HepG2 (cell line): ENCODE data around the gene ARL5A. TPM values are rescaled to one million over a fixed set of nuclear protein-coding genes. Genes with fewer than 3 reads are reported as not detected.

ENCODE experiments used
- ATAC-seq: fragments of 200-7000 bp; cut with Tn5 transposase; 3 replicates; pipeline ENCODE4 v1.9.1; 2020; ENCODE audit warnings: mild to moderate bottlenecking, moderate library complexity
- BruUV-seq: library from RNA; stranded (reverse); fragments of 400-500 nt; replicated peaks from 2 replicates; lab custom pipeline; 2021; lab: Mats Ljungman, UMichigan
- CTCF ChIA-PET: fragments of 300-600 bp; formaldehyde crosslinking; extraction: SDS; loops from one replicate; lab custom pipeline; 2021; ENCODE audit warnings: low total read pairs, inconsistent platforms, low intra/inter-chr PET ratio; lab: Yijun Ruan, JAX
- POLR2A ChIA-PET: fragments of 350-600 bp; sonication (Branson Sonifier 250); formaldehyde crosslinking; loops from one replicate; lab custom pipeline; 2020; ENCODE audit warnings: antibody characterized with exemption, inconsistent platforms; lab: Yijun Ruan, JAX
- DNase-seq: peaks from one replicate; pipeline ENCODE4 v3.0.0-alpha.2; 2015; ENCODE audit warnings: low spot score
- FAIRE-seq: peaks from 3 replicates; lab custom pipeline; 2011; peaks lifted over from hg19 to GRCh38; lab: Jason Lieb, UNC
- H2AFZ ChIP-seq: one replicate; pipeline ENCODE4 v1.6.1; 2011; ENCODE audit warnings: low read length, inconsistent platforms
- H3K27ac ChIP-seq: fragments of 300-600 bp; 3 replicates; pipeline ENCODE4 v1.8.0; 2011; ENCODE audit warnings: mixed run types, mild to moderate bottlenecking, mixed read lengths, low read length, inconsistent platforms; ENCODE audit not compliant: insufficient read depth; ENCODE audit errors: extremely low read length
- H3K27me3 ChIP-seq, 2 experiments: fragments of 200-600 bp in 1 of 2; 2 replicates in 1 of 2; 3 replicates in 1 of 2; pipeline versions ENCODE4 v1.6.0 to v1.8.0; 2011; ENCODE audit warnings: low read length in 2 of 2, mild to moderate bottlenecking in 2 of 2, moderate library complexity in 2 of 2, inconsistent platforms in 1 of 2; ENCODE audit not compliant: insufficient read depth in 2 of 2, control insufficient read depth in 1 of 2
- H3K36me3 ChIP-seq, 2 experiments: fragments of 200-600 bp in 1 of 2; replicated peaks in 1 of 2; 2 replicates in 1 of 2; 3 replicates in 1 of 2; pipeline versions ENCODE4 v1.5.1 to v1.8.0; 2011; ENCODE audit warnings: low read length in 2 of 2, inconsistent platforms in 1 of 2; ENCODE audit not compliant: insufficient read depth in 2 of 2, control insufficient read depth in 1 of 2
- H3K4me1 ChIP-seq: 2 replicates; pipeline ENCODE4 v1.5.1; 2012; ENCODE audit warnings: low read length, inconsistent platforms; ENCODE audit not compliant: insufficient read depth
- H3K4me2 ChIP-seq: 2 replicates; pipeline ENCODE4 v1.6.0; 2011; ENCODE audit warnings: low read depth, low read length, inconsistent platforms
- H3K4me3 ChIP-seq, 3 experiments: fragments of 200-600 bp in 1 of 3; sonication (generic), shearing (Covaris generic) in 1 of 3; replicated peaks in 1 of 3; 2 replicates each; pipeline ENCODE4 v1.5.1; 2011 to 2016; ENCODE audit warnings: low read length in 3 of 3, inconsistent platforms in 2 of 3, low read depth in 2 of 3, mild to moderate bottlenecking in 2 of 3, control low read depth in 1 of 3, mixed read lengths in 1 of 3; ENCODE audit not compliant: insufficient read depth in 1 of 3
- H3K79me2 ChIP-seq: one replicate; pipeline ENCODE4 v1.6.1; 2011; ENCODE audit warnings: low read length, inconsistent platforms; ENCODE audit not compliant: insufficient read depth
- H3K9ac ChIP-seq: 2 replicates; pipeline ENCODE4 v1.6.0; 2011; ENCODE audit warnings: mild to moderate bottlenecking, low read depth, low read length, inconsistent platforms; ENCODE audit not compliant: insufficient read depth
- H3K9me3 ChIP-seq: 2 replicates; pipeline ENCODE4 v1.5.1; 2012; ENCODE audit warnings: mild to moderate bottlenecking, low read length
- H4K20me1 ChIP-seq: 2 replicates; pipeline ENCODE4 v1.6.0; 2011; ENCODE audit warnings: inconsistent platforms, mild to moderate bottlenecking, low read length, moderate library complexity; ENCODE audit not compliant: insufficient read depth
- CBX1 ChIP-seq: IDR thresholded peaks from one replicate; pipeline ENCODE4 v1.6.1; 2016; ENCODE audit warnings: antibody characterized with exemption, low read depth
- CCAR2 ChIP-seq: fragments of 200-400 bp; formaldehyde crosslinking; optimal IDR thresholded peaks from 2 replicates; pipeline ENCODE3; 2018; ENCODE audit warnings: low read depth, mild to moderate bottlenecking, low read length, moderate library complexity
- ELF3 ChIP-seq: IDR thresholded peaks from 2 replicates; pipeline ENCODE4 v1.6.1; 2016; ENCODE audit warnings: missing genetic modification reagents, missing compliant biosample characterization
- POLR2AphosphoS2 ChIP-seq: IDR thresholded peaks from 2 replicates; pipeline ENCODE4 v1.6.1; 2011; ENCODE audit warnings: low read depth, low read length, improper control_type of control experiment
- PPARG ChIP-seq: conservative IDR thresholded peaks from 2 replicates; pipeline ENCODE4 v1.6.1; 2016; ENCODE audit warnings: missing biosample characterization, missing genetic modification reagents
- RAD51 ChIP-seq: fragments of 450-650 bp; IDR thresholded peaks from 2 replicates; pipeline ENCODE4 v1.6.1; 2016; ENCODE audit warnings: borderline replicate concordance
- SSRP1 ChIP-seq: IDR thresholded peaks from 2 replicates; pipeline ENCODE4 v1.6.1; 2016; ENCODE audit warnings: control low read depth
- ZNF350 ChIP-seq: sonication (generic); formaldehyde crosslinking; IDR thresholded peaks from 2 replicates; pipeline ENCODE4 v1.4.0; 2020; ENCODE audit warnings: mild to moderate bottlenecking, low read depth, missing genetic modification reagents, borderline replicate concordance
- ZNF460 ChIP-seq: sonication (generic); formaldehyde crosslinking; IDR thresholded peaks from 2 replicates; pipeline ENCODE4 v1.5.1; 2020; ENCODE audit warnings: missing genetic modification reagents, mild to moderate bottlenecking, borderline replicate concordance
- ZNF776 ChIP-seq: sonication (generic); formaldehyde crosslinking; IDR thresholded peaks from 2 replicates; pipeline ENCODE4 v1.4.0; 2020; ENCODE audit warnings: mild to moderate bottlenecking, missing genetic modification reagents
- WGBS: methylation state at CpG from one replicate; pipeline ENCODE4 v1.1.6; 2017; ENCODE audit warnings: low lambda C conversion rate; 5-methylcytosine and 5-hydroxymethylcytosine counted together
- in situ Hi-C: cut with HindIII; loops from 2 replicates; pipeline ENCODE4 v1.10.0; 2017; ENCODE audit warnings: low pct_unique_long_range_greater_than_20kb; ENCODE audit not compliant: extremely low pct_ligation_motif_present
- intact Hi-C: fragments of 100-400 bp; cut with micrococcal nuclease; formaldehyde crosslinking; loops from one replicate; pipeline ENCODE4 v1.10.0; 2022; ENCODE audit not compliant: unreplicated experiment
- polyA plus RNA-seq, 8 experiments: library from polyadenylated mRNA; depleted of rRNA in 3 of 8; stranded (reverse) in 7 of 8; unstranded in 1 of 8; fragments of >200 nt; fragmentation: Illumina TruSeq in 4 of 8; extraction: Trizol in 4 of 8; gene quantifications; 2 replicates each; pipeline versions ENCODE4 v1.2.1 to v1.2.3, GENCODE V29; 2011 to 2016; ENCODE audit warnings: low read depth in 4 of 8, missing spikeins in 1 of 8, mixed read lengths in 1 of 8; ENCODE audit not compliant: insufficient read depth in 1 of 8
- total RNA-seq, 5 experiments: library from RNA; depleted of rRNA; stranded (reverse); fragments of >200 nt; fragmentation: Illumina TruSeq; extraction: Trizol; gene quantifications; 2 replicates each; pipeline ENCODE4 v1.2.3, GENCODE V29; 2016; ENCODE audit warnings: low read depth in 1 of 5
- TF ChIP-seq, protein P1 (sequence below): sonication (generic); formaldehyde crosslinking; IDR thresholded peaks from 2 replicates; pipeline ENCODE4 v1.9.0; 2021; ENCODE audit warnings: missing genetic modification reagents, borderline replicate concordance

Gene ARL5A
- total and polyA plus RNA-seq, 2 of the 13 experiments (the other 11 are each of a cell fraction or from before 2014, with no cell fraction given): 47.5 to 149 TPM

DNA sequence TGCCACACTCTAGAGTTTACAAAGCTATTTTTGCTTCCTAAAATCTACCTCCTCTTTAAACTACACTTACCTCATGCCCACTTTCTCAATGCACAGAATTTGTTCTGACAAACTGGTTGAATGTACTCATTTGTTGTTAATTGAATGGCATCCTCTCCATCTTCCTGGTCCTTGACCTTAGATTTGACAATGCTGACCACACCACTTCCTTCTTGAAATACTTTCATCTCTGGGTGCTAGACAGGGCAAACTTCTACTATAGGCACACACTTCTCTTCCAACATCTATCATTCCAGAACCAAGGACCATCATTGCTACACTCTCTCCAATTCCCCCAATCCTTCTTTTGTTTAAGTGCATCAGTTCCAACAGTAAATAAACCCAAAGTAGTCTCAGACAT is 22.3 kb downstream of the ARL5A start:
- ATAC-seq (no peak), FAIRE-seq (no peak), DNase-seq (no peak)
- no peak for TF ChIP-seq ZNF460 (CRISPR knock-in tag)
- TF ChIP-seq, protein P1, sequence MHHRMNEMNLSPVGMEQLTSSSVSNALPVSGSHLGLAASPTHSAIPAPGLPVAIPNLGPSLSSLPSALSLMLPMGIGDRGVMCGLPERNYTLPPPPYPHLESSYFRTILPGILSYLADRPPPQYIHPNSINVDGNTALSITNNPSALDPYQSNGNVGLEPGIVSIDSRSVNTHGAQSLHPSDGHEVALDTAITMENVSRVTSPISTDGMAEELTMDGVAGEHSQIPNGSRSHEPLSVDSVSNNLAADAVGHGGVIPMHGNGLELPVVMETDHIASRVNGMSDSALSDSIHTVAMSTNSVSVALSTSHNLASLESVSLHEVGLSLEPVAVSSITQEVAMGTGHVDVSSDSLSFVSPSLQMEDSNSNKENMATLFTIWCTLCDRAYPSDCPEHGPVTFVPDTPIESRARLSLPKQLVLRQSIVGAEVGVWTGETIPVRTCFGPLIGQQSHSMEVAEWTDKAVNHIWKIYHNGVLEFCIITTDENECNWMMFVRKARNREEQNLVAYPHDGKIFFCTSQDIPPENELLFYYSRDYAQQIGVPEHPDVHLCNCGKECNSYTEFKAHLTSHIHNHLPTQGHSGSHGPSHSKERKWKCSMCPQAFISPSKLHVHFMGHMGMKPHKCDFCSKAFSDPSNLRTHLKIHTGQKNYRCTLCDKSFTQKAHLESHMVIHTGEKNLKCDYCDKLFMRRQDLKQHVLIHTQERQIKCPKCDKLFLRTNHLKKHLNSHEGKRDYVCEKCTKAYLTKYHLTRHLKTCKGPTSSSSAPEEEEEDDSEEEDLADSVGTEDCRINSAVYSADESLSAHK: no peak
- TF ChIP-seq SSRP1 (CRISPR knock-in tag): no peak
- TF ChIP-seq POLR2AphosphoS2: no peak
- TF ChIP-seq CCAR2: no peak
- no peak for TF ChIP-seq PPARG
- in situ Hi-C loops (no loop called here), intact Hi-C loops (no loop called here)
- Histone ChIP-seq H3K27ac (no peak overlapping the region), H3K79me2 (peaks cover 2% of the 10 kb centered on the region), H3K4me1 (peaks cover 6% of the 10 kb centered on the region), H2AFZ (no peak overlapping the region), H3K9ac (no peak overlapping the region), H3K27me3 (no peaks in the 10 kb centered on the region), H3K9me3 (no peaks in the 10 kb centered on the region), H4K20me1 (peaks cover 7% of the 10 kb centered on the region), H3K4me3 (no peak overlapping the region), H3K36me3 (peaks cover 16 to 67% of the 10 kb centered on the region in 2 experiments), H3K4me2 (no peak overlapping the region)
- ChIA-PET CTCF (no interaction called here), POLR2A (no interaction called here)
- BruUV-seq: no TSS peak

DNA sequence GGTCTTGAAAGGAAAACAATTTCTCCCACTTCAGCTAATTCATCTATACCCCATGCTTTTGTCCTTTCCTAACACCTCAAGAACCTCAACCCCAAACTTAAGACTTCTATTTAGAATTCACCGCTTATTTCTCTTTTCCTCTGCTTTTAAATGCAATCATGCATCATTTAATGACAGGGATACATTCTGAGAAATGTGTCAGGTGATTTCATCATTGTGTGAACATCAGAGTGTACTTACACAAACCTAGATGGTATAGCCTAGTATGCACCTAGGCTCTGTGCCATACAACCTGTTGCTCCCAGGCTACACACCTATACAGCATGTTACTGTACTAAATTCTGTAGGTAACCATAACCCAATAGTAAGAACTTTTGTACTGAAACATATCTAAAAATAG is 22.9 kb downstream of the ARL5A start:
- no TSS peak for BruUV-seq

More for the DNA sequence above, 22.9 kb downstream of the ARL5A start:
- Histone ChIP-seq H4K20me1 (peaks cover 7% of the 10 kb centered on the region), H3K36me3 (peaks cover 14 to 64% of the 10 kb centered on the region in 2 experiments), H3K27ac (no peak overlapping the region), H3K9ac (no peak overlapping the region), H3K9me3 (no peaks in the 10 kb centered on the region), H3K4me1 (peaks cover 6% of the 10 kb centered on the region), H3K4me3 (no peak overlapping the region), H3K27me3 (no peaks in the 10 kb centered on the region), H3K4me2 (no peak overlapping the region), H3K79me2 (peaks cover 2% of the 10 kb centered on the region), H2AFZ (no peak overlapping the region)
- FAIRE-seq (no peak), ATAC-seq (no peak), DNase-seq (no peak)
- TF ChIP-seq RAD51 (no peak), CBX1 (no peak), ELF3 (no peak), ZNF776 (CRISPR knock-in tag) (no peak), ZNF350 (no peak)
- intact Hi-C loops (no loop called here), in situ Hi-C loops (no loop called here)
- WGBS: 97% methylated on average over 1 of the region's 1 CpG
- ChIA-PET POLR2A (no interaction called here), CTCF (no interaction called here)
